ENCODE results near the gene PTPRD. TPM values are rescaled to one million over a fixed set of nuclear protein-coding genes. Genes with fewer than 3 reads are reported as not detected.

Gene PTPRD
- total RNA-seq, 1 experiment from 2014 or later: 69.6 TPM

DNA sequence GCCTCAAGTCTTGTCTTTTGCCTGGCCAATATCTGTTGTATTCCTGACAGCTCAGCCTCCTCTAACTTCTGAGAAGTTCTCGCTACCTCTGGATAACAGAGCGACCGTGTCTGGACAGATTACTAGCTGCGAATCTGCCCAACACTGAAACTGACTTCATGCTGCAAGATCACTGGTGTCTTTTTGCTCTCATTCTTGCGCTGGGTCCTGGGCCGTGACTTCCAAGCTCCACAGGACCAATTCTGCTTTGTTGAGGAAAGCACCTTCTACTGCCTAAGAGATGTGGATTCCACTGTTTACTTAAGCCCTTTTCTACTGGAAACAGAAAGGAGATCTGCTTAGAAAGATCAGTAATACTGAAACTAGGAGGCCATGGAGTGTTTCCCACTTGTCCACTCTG lies 1834.4 kb downstream of the PTPRD start (continued):
- no peak for TF ChIP-seq ZNF671 (CRISPR knock-in tag; IDR thresholded peaks at IDR 0.05)

GRCh38 chr9:8772302-8772701 lies 1840.5 kb downstream of the PTPRD start:
- Mint-ChIP-seq H3K36me3 (no peaks in the 10 kb centered on the region), H3K27ac (no peak overlapping the region), H3K4me1 (peaks cover 3% of the 10 kb centered on the region; the same call in 1 of the 2 replicates), H3K27me3 (ENCODE audit: low read depth) (no peaks in the 10 kb centered on the region), H3K9me3 (peaks cover 4% of the 10 kb centered on the region; the same call in 1 of the 2 replicates), H3K4me3 (no peak overlapping the region)
- POLR2A ChIA-PET: no interaction called here
- ATAC-seq (no peak), DNase-seq (ENCODE audit: low spot score) (no peak)
- CTCF ChIA-PET: interaction anchor here (1.8 kb wide), 1 partner anchor 10 kb away, joined by 7 read pairs; no protein-coding TSS in a partner anchor
- no peak for TF ChIP-seq ZBTB43 (CRISPR knock-in tag; IDR thresholded peaks at IDR 0.05)
- peak; percentile 58; the same call in 1 of the 2 replicates for TF ChIP-seq ZNF121 (CRISPR knock-in tag; IDR thresholded peaks at IDR 0.05)

GRCh38 chr9:8769153-8769552 lies 1843.6 kb downstream of the PTPRD start:
- peaks cover 5% of the 10 kb centered on the region; the same call in 1 of the 2 replicates for H3K9me3 Mint-ChIP-seq
- TF ChIP-seq RORB (CRISPR knock-in tag; IDR thresholded peaks at IDR 0.05): no peak
- TF ChIP-seq FOXP1 (CRISPR knock-in tag; IDR thresholded peaks at IDR 0.05; ENCODE audit: borderline replicate concordance): no peak
- no peak for TF ChIP-seq ZBTB21 (CRISPR knock-in tag; IDR thresholded peaks at IDR 0.05; ENCODE audit: borderline replicate concordance)
- no peak for TF ChIP-seq FOXK1 (CRISPR knock-in tag; IDR thresholded peaks at IDR 0.05)
- no peak for TF ChIP-seq TEAD1 (CRISPR knock-in tag; IDR thresholded peaks at IDR 0.05)
- TF ChIP-seq NFYB (CRISPR knock-in tag; conservative IDR thresholded peaks at IDR 0.05; ENCODE audit: low read depth): no peak
- no peak for TF ChIP-seq ZNF423 (CRISPR knock-in tag; IDR thresholded peaks at IDR 0.05)
- TF ChIP-seq TP53 (CRISPR knock-in tag; IDR thresholded peaks at IDR 0.05): no peak
- TF ChIP-seq E2F1 (CRISPR knock-in tag; IDR thresholded peaks at IDR 0.05): no peak
- no peak for TF ChIP-seq MAX (CRISPR knock-in tag; IDR thresholded peaks at IDR 0.05)
- TF ChIP-seq, protein P1, sequence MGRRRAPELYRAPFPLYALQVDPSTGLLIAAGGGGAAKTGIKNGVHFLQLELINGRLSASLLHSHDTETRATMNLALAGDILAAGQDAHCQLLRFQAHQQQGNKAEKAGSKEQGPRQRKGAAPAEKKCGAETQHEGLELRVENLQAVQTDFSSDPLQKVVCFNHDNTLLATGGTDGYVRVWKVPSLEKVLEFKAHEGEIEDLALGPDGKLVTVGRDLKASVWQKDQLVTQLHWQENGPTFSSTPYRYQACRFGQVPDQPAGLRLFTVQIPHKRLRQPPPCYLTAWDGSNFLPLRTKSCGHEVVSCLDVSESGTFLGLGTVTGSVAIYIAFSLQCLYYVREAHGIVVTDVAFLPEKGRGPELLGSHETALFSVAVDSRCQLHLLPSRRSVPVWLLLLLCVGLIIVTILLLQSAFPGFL (CRISPR knock-in tag; IDR thresholded peaks at IDR 0.05; ENCODE audit: borderline replicate concordance): no peak
- TF ChIP-seq NFATC4 (CRISPR knock-in tag; IDR thresholded peaks at IDR 0.05): no peak
- DNase-seq (ENCODE audit: low spot score) (no peak), ATAC-seq (no peak)
- ChIA-PET CTCF (no interaction called here), POLR2A (no interaction called here)
- H3K36me3 Mint-ChIP-seq: no peaks in the 10 kb centered on the region
- H3K27me3 Mint-ChIP-seq (ENCODE audit: low read depth): no peaks in the 10 kb centered on the region
- peaks cover 3% of the 10 kb centered on the region; the same call in 1 of the 2 replicates for H3K4me1 Mint-ChIP-seq
- no peak overlapping the region for H3K27ac Mint-ChIP-seq
- H3K4me3 Mint-ChIP-seq: no peak overlapping the region

DNA sequence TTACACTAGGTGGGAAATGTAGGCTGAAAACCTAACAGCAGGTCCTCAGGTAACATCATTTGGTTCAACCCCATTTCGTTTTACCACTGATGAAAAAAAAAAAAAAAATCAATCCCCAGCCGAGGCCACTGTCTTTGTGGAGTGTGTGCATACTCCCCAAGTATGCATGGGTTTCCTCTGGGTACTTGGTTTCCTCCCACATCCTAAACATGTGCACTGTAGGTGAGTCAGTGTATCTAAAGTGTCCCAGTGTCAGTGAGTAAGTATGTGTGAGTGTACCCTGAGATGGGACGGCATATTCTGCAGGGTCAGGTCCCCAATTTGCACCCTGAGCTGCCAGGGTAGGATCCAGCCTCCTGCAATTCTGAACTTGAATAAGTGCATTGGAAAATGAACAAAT lies 1846.7 kb downstream of the PTPRD start:
- H3K4me1 Mint-ChIP-seq: peaks cover 8% of the 10 kb centered on the region; the same call in 1 of the 2 replicates
- ATAC-seq (no peak), DNase-seq (ENCODE audit: low spot score) (no peak)
- H3K4me3 Mint-ChIP-seq: no peak overlapping the region
- H3K27ac Mint-ChIP-seq: no peak overlapping the region
- peaks cover 5% of the 10 kb centered on the region; the same call in 1 of the 2 replicates for H3K9me3 Mint-ChIP-seq
- POLR2A ChIA-PET: no interaction called here
- no peaks in the 10 kb centered on the region for H3K36me3 Mint-ChIP-seq
- H3K27me3 Mint-ChIP-seq (ENCODE audit: low read depth): no peaks in the 10 kb centered on the region
- CTCF ChIA-PET: no interaction called here
- no peak for TF ChIP-seq ZSCAN18 (CRISPR knock-in tag; IDR thresholded peaks at IDR 0.05)
- TF ChIP-seq ZNF416 (CRISPR knock-in tag; IDR thresholded peaks at IDR 0.05): no peak
- TF ChIP-seq ELF4 (CRISPR knock-in tag; IDR thresholded peaks at IDR 0.05; ENCODE audit: low read depth): no peak
- TF ChIP-seq STAT6 (CRISPR knock-in tag; conservative IDR thresholded peaks at IDR 0.05; ENCODE audit: low read depth): no peak
- TF ChIP-seq E2F4 (CRISPR knock-in tag; IDR thresholded peaks at IDR 0.05; ENCODE audit: borderline replicate concordance, low read depth): no peak
- TF ChIP-seq HMGXB4 (CRISPR knock-in tag; IDR thresholded peaks at IDR 0.05): no peak
